Measurements from ENCODE around the gene RSU1. TPM values are rescaled to one million over a fixed set of nuclear protein-coding genes. Genes with fewer than 3 reads are reported as not detected.

The RSU1 gene
- total and polyA plus RNA-seq, 2 of the 13 experiments (the other 11 are each of a cell fraction or from before 2014, with no cell fraction given), result 32.3 to 35.1 TPM

- no peak for TF ChIP-seq ZBTB1 (CRISPR knock-in tag; IDR thresholded peaks at IDR 0.05; ENCODE audit: borderline replicate concordance)
- no peak for TF ChIP-seq ZNF343 (CRISPR knock-in tag; IDR thresholded peaks at IDR 0.05)
- TF ChIP-seq ZSCAN20 (CRISPR knock-in tag; IDR thresholded peaks at IDR 0.05; ENCODE audit: borderline replicate concordance), result no peak
Observed at GRCh38 chr10:16602104-16602775, 215.0 kb downstream of the RSU1 start (continued).

GRCh38 chr10:16599662-16600061 lies 217.6 kb downstream of the RSU1 start:
- 92% methylated on average over 8 of the region's 8 CpGs for WGBS (ENCODE audit: low lambda C conversion rate)
- ChIA-PET CTCF (ENCODE audit: low intra/inter-chr PET ratio, low total read pairs) (no interaction called here), POLR2A (no interaction called here)
- H3K9ac ChIP-seq (ENCODE audit: insufficient read depth, low read depth, low read length), result no peak overlapping the region
- no peak for FAIRE-seq
- H3K36me3 ChIP-seq (replicated peaks in 1 of 2; ENCODE audit: control insufficient read depth in 1 of 2, insufficient read depth in 2 of 2, low read length in 2 of 2), result no peaks in the 10 kb centered on the region
- in situ Hi-C loops (cut with HindIII; ENCODE audit: extremely low pct_ligation_motif_present, low pct_unique_long_range_greater_than_20kb) (no loop called here), intact Hi-C loops (cut with micrococcal nuclease; ENCODE audit: unreplicated experiment) (no loop called here)
- no peaks in the 10 kb centered on the region for H3K9me3 ChIP-seq (ENCODE audit: low read length)
- no peak overlapping the region for H2AFZ ChIP-seq (ENCODE audit: low read length)
- no peaks in the 10 kb centered on the region for H3K79me2 ChIP-seq (ENCODE audit: insufficient read depth, low read length)
- no peak for TF ChIP-seq NR1H2 (CRISPR knock-in tag; IDR thresholded peaks at IDR 0.05; ENCODE audit: borderline replicate concordance, low read depth)
- no peak for TF ChIP-seq PAF1 (CRISPR knock-in tag; IDR thresholded peaks at IDR 0.05)
- no peak for TF ChIP-seq ZNF775 (CRISPR knock-in tag; IDR thresholded peaks at IDR 0.05; ENCODE audit: borderline replicate concordance)
- TF ChIP-seq ZNF441 (CRISPR knock-in tag; IDR thresholded peaks at IDR 0.05; ENCODE audit: borderline replicate concordance), result no peak
- TF ChIP-seq NRL (CRISPR knock-in tag; IDR thresholded peaks at IDR 0.05; ENCODE audit: borderline replicate concordance), result no peak
- no peak for TF ChIP-seq ZFP41 (CRISPR knock-in tag; IDR thresholded peaks at IDR 0.05; ENCODE audit: borderline replicate concordance)
- TF ChIP-seq NCOA2 (CRISPR knock-in tag; IDR thresholded peaks at IDR 0.05), result no peak
- TF ChIP-seq HDAC6 (IDR thresholded peaks at IDR 0.05; ENCODE audit: low read depth, low read length), result no peak
- TF ChIP-seq PAX8 (CRISPR knock-in tag; IDR thresholded peaks at IDR 0.05; ENCODE audit: borderline replicate concordance), result no peak
- no peak for TF ChIP-seq ZNF720 (CRISPR knock-in tag; IDR thresholded peaks at IDR 0.05)
- no peak for TF ChIP-seq RXRB (CRISPR knock-in tag; IDR thresholded peaks at IDR 0.05; ENCODE audit: borderline replicate concordance)
- TF ChIP-seq MEIS1 (CRISPR knock-in tag; IDR thresholded peaks at IDR 0.05; ENCODE audit: borderline replicate concordance), result no peak
- TF ChIP-seq FOXK2 (IDR thresholded peaks at IDR 0.05), result no peak
- TF ChIP-seq ZNF230 (CRISPR knock-in tag; IDR thresholded peaks at IDR 0.05), result no peak
- TF ChIP-seq NONO (IDR thresholded peaks at IDR 0.05), result no peak
- no peak for TF ChIP-seq NONO (CRISPR knock-in tag; conservative IDR thresholded peaks at IDR 0.05)
- no peak for TF ChIP-seq ARID4A (CRISPR knock-in tag; IDR thresholded peaks at IDR 0.05; ENCODE audit: borderline replicate concordance)
- TF ChIP-seq ERF (CRISPR knock-in tag; IDR thresholded peaks at IDR 0.05), result no peak
- no peak for TF ChIP-seq ZNF343 (CRISPR knock-in tag; IDR thresholded peaks at IDR 0.05)
- TF ChIP-seq ZNF850 (CRISPR knock-in tag; conservative IDR thresholded peaks at IDR 0.05), result no peak
- H3K27ac ChIP-seq (ENCODE audit: extremely low read length, insufficient read depth, low read length), result no peak overlapping the region
- no peak for ATAC-seq
- no peak overlapping the region for H3K4me2 ChIP-seq (ENCODE audit: low read depth, low read length)
- DNase-seq (ENCODE audit: low spot score), result no peak
- H3K4me1 ChIP-seq (ENCODE audit: insufficient read depth, low read length), result no peaks in the 10 kb centered on the region
- H3K27me3 ChIP-seq (ENCODE audit: control insufficient read depth in 1 of 2, insufficient read depth in 2 of 2, low read length in 2 of 2), result no peaks in the 10 kb centered on the region
- H4K20me1 ChIP-seq (ENCODE audit: insufficient read depth, low read length), result no peaks in the 10 kb centered on the region
- no TSS peak for BruUV-seq (replicated peaks)
- H3K4me3 ChIP-seq (replicated peaks in 1 of 3; ENCODE audit: insufficient read depth in 1 of 3, low read depth in 2 of 3, low read length in 3 of 3), result no peak overlapping the region

Measured in HepG2 (cell line).